Measurements from ENCODE around the gene GANAB.
"Not testable (repeated sequence)": the region's sequence is repeated elsewhere in the genome, so short reads cannot be mapped to it uniquely, and the experiment has no call there.

GANAB gene

DNA sequence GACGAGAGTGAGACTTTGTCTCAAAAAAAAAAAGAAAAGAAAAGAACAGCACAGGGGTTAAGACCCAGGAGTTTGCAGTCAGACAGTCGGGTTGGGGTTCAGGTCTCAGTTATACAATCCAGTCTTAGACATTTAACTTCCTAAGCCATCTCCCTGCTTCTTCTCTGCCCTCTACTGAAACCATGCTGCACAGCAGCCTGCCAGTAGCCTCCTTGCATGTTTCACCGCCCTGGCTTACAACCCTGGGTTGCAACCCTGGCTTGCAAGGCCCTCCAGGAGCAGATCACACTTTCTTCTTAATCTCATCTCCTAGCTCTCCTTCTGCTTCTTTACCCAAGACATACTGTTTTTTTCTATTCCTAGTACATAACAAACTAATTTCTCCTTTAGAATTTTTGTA, 18.7 kb downstream of the GANAB start:
- in situ Hi-C loops (cut with HindIII; ENCODE audit: low sequenced_read_pairs) = no loop called here

DNA sequence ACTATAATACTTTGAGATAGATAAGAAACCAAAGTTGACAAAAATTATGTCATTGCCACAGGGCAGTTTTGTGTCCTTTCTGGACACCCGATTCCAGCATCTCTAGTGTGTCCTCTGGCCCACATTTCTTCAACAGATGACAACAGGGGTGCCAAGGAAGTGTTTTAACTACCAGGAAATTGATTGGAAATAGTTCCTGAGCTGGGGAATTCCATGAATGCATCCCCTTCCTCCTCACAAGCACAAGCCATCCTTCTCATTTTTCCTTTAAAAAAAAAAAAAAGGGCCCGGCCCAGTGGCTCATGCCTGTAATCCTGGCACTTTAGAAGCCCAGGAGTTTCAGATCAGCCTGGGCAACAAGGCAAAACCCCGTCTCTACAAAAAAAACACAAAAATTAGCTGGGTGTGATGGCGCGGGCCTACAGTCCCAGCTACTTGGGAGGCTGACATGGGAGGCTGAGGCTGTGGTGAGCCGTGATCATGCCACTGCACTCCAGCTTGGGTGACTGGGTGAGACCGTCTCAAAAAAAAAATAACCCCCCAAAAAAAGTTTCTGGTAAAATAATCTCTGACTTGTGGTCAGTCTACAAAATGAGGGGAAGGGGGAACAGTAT, 23.8 kb downstream of the GANAB start:
- in situ Hi-C loops (cut with HindIII; ENCODE audit: low sequenced_read_pairs) = no loop called here

DNA sequence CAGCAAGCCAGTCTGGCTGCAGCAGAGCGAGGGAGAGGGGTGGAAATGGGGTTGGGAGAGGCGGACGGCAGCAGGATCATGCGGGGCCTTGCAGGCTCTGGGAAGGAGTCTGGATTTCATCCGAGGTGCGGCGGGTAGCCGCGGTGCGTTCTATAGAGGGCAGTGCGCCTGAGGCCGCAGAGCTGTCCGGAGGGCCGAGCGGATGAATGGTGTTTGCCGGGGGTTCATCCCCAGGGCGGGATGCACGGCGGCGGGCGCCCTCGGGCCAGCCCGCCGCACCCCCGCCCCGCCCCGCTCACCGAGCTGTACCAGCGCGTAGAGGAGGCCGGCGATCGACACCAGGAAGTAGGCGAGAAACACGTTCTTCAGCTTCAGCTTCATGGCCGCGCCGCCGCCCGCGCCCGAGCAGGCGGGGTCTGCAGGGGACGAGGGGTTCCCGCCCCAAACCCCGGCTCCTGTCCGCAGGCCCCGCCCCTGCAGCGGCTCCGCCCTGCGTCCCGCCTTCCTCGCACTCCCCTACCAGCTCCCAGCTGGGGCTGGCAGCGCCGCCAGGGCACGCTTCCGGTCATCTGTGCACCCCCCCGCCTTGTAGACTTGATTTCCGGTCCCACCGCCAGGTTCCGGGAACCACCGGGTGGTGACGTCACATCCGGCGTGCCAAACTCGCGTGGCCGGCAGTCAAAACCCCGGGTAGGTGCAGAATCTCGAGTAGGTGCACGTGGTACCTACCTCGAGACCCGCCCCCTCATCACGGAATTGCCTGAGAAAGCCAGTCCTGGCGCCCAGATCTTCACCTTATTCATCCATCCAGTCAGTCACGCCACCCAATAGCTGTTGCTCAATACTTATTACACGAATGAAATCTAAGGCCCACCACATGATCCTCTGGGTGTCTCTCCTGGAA, 24.6 kb downstream of the GANAB start, which contains the start of gene B3GAT3:
TSS of gene B3GAT3 (minus strand) at position 420 of the 904 bp plus-strand sequence. CDS start at position 381, 39 bp downstream.
- in situ Hi-C loops (cut with HindIII; ENCODE audit: low sequenced_read_pairs) = no loop called here

- in situ Hi-C loops (cut with HindIII; ENCODE audit: low sequenced_read_pairs) = no loop called here
Measured at GRCh38 chr11:62621027-62621566, 25.3 kb downstream of the GANAB start.

DNA sequence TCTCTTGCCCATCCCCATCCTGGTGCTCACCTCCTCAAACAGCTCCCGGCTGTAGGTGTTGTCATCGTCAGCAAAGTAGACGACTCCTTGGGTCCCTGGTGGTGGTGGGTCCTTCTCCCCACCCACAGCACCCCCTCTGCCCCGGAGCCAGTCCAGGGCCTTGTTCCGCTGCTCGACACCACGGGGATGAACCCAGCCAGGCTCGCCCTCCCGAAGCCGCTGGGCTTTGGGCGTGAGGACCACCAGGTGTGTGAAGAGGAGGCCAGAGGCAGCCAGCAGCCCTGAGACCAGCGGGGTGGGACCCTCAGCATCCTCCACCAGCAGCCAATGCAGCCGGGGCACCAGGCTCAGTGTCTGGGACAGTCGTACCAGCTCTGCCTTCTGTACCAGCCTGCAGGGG, 29.5 kb downstream of the GANAB start:
- in situ Hi-C loops (cut with HindIII; ENCODE audit: low sequenced_read_pairs) = not testable (repeated sequence)

GRCh38 chr11:62615521-62615920, 30.9 kb downstream of the GANAB start:
- in situ Hi-C loops (cut with HindIII; ENCODE audit: low sequenced_read_pairs) = no loop called here

GRCh38 chr11:62614275-62614674, 32.1 kb downstream of the GANAB start:
- in situ Hi-C loops (cut with HindIII; ENCODE audit: low sequenced_read_pairs) = no loop called here

- in situ Hi-C loops (cut with HindIII; ENCODE audit: low sequenced_read_pairs) = no loop called here
Measured at GRCh38 chr11:62613291-62613778, 33.1 kb downstream of the GANAB start.

- in situ Hi-C loops (cut with HindIII; ENCODE audit: low sequenced_read_pairs) = no loop called here
Measured at GRCh38 chr11:62612366-62613290, 33.8 kb downstream of the GANAB start, which contains the start of the genes EML3 and ROM1. Gene EML3, minus strand, starts transcription at chr11:62612775. Its CDS starts 318 bp downstream, at chr11:62612457. Gene ROM1, plus strand, starts transcription at chr11:62613257. Its CDS starts 25 bp downstream, at chr11:62613282.

DNA sequence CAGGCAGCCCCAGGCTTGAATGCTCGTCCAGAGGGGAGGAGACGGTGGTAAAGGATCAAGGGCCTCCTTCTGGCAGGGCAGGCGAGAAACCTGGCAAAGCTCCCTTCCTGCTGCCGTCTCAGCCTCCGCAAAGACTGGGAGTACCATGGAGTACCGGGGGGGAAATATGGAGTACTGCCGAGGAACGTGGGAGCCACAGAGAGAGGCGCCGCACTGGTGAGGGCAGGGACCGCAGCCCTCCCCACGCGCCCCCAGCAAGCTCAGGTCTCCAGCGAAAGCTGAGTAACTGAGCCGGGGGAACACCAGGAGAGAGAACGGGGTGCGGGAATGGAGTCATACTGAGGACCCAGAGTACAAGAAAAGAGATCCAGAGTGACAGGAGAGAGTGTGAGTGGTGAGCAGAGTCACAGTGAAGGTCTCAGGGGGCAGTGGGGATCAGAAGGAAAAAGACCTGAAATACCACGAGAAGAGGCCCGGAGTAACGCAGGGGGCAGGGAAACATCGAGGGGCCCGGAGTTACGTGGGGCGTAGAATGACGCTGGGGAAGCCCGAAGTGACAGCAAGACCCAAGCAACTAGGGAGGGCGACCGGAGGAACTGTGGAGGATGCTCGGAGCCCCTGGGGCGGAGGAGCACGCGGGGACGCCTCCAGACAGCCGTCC, 34.6 kb downstream of the GANAB start:
- in situ Hi-C loops (cut with HindIII; ENCODE audit: low sequenced_read_pairs) = no loop called here

- in situ Hi-C loops (cut with HindIII; ENCODE audit: low sequenced_read_pairs) = no loop called here
Measured at GRCh38 chr11:62610814-62611704, 35.4 kb downstream of the GANAB start.

GRCh38 chr11:62610403-62610802, 36.0 kb downstream of the GANAB start:
- in situ Hi-C loops (cut with HindIII; ENCODE audit: low sequenced_read_pairs) = no loop called here

GRCh38 chr11:62608776-62609175, 37.6 kb downstream of the GANAB start:
- in situ Hi-C loops (cut with HindIII; ENCODE audit: low sequenced_read_pairs) = no loop called here

- in situ Hi-C loops (cut with HindIII; ENCODE audit: low sequenced_read_pairs) = no loop called here
Measured at GRCh38 chr11:62607714-62608113, 38.7 kb downstream of the GANAB start.

DNA sequence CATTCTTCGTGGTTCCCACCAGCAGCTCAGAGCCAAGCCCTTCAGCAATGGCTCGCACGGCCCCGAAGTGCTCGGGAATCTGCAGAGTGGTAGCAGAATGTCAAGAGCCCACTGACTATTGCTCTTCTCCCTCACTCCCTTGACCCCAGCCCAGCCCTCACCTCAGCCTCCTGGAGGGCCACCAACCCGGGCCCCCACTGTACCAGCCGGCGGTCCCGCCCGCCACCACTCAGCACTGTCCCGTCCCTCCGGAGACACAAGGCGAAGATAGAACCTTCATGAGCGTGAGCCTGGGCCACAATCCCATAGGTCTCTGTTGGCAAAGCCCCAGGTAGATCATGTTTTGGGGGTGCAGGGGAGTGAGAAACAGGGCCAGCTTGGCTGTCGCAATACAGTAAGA, 40.5 kb downstream of the GANAB start:
- in situ Hi-C loops (cut with HindIII; ENCODE audit: low sequenced_read_pairs) = no loop called here

- in situ Hi-C loops (cut with HindIII; ENCODE audit: low sequenced_read_pairs) = no loop called here
Measured at GRCh38 chr11:62605467-62605866, 40.9 kb downstream of the GANAB start.

- in situ Hi-C loops (cut with HindIII; ENCODE audit: low sequenced_read_pairs) = no loop called here
Measured at GRCh38 chr11:62604460-62605120, 41.8 kb downstream of the GANAB start.

DNA sequence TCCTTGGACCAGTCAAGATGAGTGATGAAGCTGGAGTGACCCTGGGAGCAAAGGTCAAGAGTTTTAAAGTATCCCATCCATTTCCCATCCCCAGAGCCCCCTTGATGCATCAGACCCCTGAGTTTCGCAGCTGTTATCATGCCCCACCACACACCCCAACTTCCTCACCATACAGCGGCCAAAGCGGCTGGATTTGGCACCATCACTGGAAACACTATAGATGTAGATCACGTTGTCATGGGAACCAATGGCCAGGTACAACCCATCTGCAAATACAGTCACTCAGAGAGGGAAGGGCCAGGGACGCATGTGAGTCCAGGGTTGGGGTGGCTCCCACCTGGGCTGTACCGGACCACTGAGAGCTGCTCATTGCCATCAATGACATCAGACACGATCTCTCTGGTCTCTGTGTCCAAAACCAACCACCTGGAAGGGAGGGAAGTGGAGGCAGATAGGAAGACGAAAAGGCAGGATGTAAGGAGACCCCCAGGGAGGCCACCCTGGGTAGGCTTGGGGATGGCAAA, 42.6 kb downstream of the GANAB start:
- in situ Hi-C loops (cut with HindIII; ENCODE audit: low sequenced_read_pairs) = no loop called here
